Measurements from ENCODE around the gene FOXN1. TPM values are rescaled to one million over a fixed set of nuclear protein-coding genes. Genes with fewer than 3 reads are reported as not detected.

Gene FOXN1
- total RNA-seq, 3 donors from 2014 or later (not counting 1 experiment from before 2014, with no cell fraction given) = not detected

DNA sequence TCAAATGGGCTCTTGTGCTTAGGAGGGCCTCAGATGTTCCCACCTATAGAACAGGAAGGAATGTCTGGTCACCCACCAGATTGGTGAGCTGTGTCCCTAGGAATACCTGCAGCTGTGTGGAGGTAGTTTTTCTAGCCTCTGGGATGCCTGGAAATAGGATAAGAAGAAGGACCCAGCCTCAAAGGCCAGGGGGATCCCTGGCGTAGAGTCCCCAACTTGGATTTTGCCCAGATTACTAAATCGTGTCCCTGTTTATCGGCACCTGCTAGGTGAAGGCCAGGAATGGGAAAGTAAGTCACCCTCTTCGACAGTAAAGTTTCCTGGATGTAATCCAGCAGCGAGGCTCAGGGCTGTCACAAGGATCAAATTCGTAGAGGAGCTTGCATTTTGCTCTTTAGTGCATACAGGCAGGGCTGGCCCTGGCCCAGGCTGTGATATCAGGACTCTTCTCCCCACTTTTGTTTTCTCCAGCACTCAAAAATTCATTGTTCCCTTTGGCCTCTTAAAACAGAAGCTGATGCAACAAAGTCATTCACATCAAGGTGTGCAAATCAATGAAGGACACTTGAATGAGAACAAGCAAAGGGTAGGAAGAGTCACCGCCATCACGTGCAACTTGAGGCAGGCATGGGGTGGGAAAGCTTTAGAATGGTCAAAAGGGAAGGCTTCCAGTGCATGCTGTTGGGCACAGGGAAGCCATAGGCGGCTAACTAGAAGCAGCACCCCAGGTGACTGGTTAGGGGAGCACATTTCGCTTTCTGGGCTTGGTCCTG lies 25.2 kb upstream of the FOXN1 start:
- Histone ChIP-seq H3K27me3 (ENCODE audit: control insufficient read depth, insufficient read depth, low read length) (no peaks in the 10 kb centered on the region), H3K9me3 (ENCODE audit: control insufficient read depth, insufficient read depth, low read length) (no peaks in the 10 kb centered on the region), H3K36me3 (ENCODE audit: control insufficient read depth, insufficient read depth, low read length) (no peaks in the 10 kb centered on the region), H3K27ac (ENCODE audit: low read length) (no peak overlapping the region), H3K4me1 (ENCODE audit: control insufficient read depth, insufficient read depth, low read length) (no peaks in the 10 kb centered on the region), H3K4me3 (ENCODE audit: low read length) (no peak overlapping the region)
- 88% methylated on average over 10 of the region's 10 CpGs for WGBS (ENCODE audit: insufficient coverage)
- no peaks in the 10 kb centered on the region for H3K9me3 Mint-ChIP-seq
- H3K4me1 Mint-ChIP-seq = peaks cover 0 to 1% of the 10 kb centered on the region in 2 donors
- ATAC-seq = no peak
- H3K27me3 Mint-ChIP-seq (ENCODE audit: low read depth in 2 of 2) = peaks cover 0 to 5% of the 10 kb centered on the region in 2 donors
- H3K4me3 Mint-ChIP-seq = no peak overlapping the region
- no peak for DNase-seq
- no peak overlapping the region for H3K27ac Mint-ChIP-seq
- H3K36me3 Mint-ChIP-seq = no peaks in the 10 kb centered on the region
- intact Hi-C loops (cut with micrococcal nuclease) = no loop called here
- no peak for TF ChIP-seq CTCF (IDR thresholded peaks at IDR 0.05)

- no peak for TF ChIP-seq CTCF (IDR thresholded peaks at IDR 0.05)
- intact Hi-C loops (cut with micrococcal nuclease) = no loop called here
- H3K36me3 ChIP-seq (ENCODE audit: control insufficient read depth, insufficient read depth, low read length) = no peaks in the 10 kb centered on the region
- no peaks in the 10 kb centered on the region for H3K36me3 Mint-ChIP-seq
- DNase-seq (no peak), ATAC-seq (no peak)
- H3K27ac ChIP-seq (ENCODE audit: low read length) = no peak overlapping the region
- no peak overlapping the region for H3K27ac Mint-ChIP-seq
- no peaks in the 10 kb centered on the region for H3K9me3 Mint-ChIP-seq
- H3K9me3 ChIP-seq (ENCODE audit: control insufficient read depth, insufficient read depth, low read length) = no peaks in the 10 kb centered on the region
- no peaks in the 10 kb centered on the region for H3K4me1 Mint-ChIP-seq
- peaks cover 0 to 4% of the 10 kb centered on the region in 2 donors for H3K27me3 Mint-ChIP-seq (ENCODE audit: low read depth in 2 of 2)
- H3K4me3 Mint-ChIP-seq = no peak overlapping the region
- no peaks in the 10 kb centered on the region for H3K4me1 ChIP-seq (ENCODE audit: control insufficient read depth, insufficient read depth, low read length)
- no peaks in the 10 kb centered on the region for H3K27me3 ChIP-seq (ENCODE audit: control insufficient read depth, insufficient read depth, low read length)
- H3K4me3 ChIP-seq (ENCODE audit: low read length) = no peak overlapping the region
- WGBS (ENCODE audit: insufficient coverage) = 89% methylated on average over 10 of the region's 10 CpGs
Measured at GRCh38 chr17:28482551-28483199, 23.5 kb upstream of the FOXN1 start.

GRCh38 chr17:28484296-28484695 lies 21.9 kb upstream of the FOXN1 start:
- no peaks in the 10 kb centered on the region for H3K9me3 Mint-ChIP-seq
- no peak overlapping the region for H3K4me3 ChIP-seq (ENCODE audit: low read length)
- H3K27ac Mint-ChIP-seq = no peak overlapping the region
- H3K27ac ChIP-seq (ENCODE audit: low read length) = no peak overlapping the region
- TF ChIP-seq CTCF (IDR thresholded peaks at IDR 0.05) = no peak
- intact Hi-C loops (cut with micrococcal nuclease) = no loop called here
- H3K36me3 Mint-ChIP-seq = no peaks in the 10 kb centered on the region
- no peaks in the 10 kb centered on the region for H3K36me3 ChIP-seq (ENCODE audit: control insufficient read depth, insufficient read depth, low read length)
- no peaks in the 10 kb centered on the region for H3K27me3 ChIP-seq (ENCODE audit: control insufficient read depth, insufficient read depth, low read length)
- peaks cover 0 to 4% of the 10 kb centered on the region in 2 donors for H3K27me3 Mint-ChIP-seq (ENCODE audit: low read depth in 2 of 2)
- WGBS (ENCODE audit: insufficient coverage) = 13% methylated on average over 2 of the region's 2 CpGs
- ATAC-seq (peak in 1 of 3 donors; percentile 33), DNase-seq (no peak)
- H3K4me1 ChIP-seq (ENCODE audit: control insufficient read depth, insufficient read depth, low read length) = no peaks in the 10 kb centered on the region
- no peaks in the 10 kb centered on the region for H3K9me3 ChIP-seq (ENCODE audit: control insufficient read depth, insufficient read depth, low read length)
- H3K4me3 Mint-ChIP-seq = no peak overlapping the region
- no peaks in the 10 kb centered on the region for H3K4me1 Mint-ChIP-seq
